H9 (cell line): ENCODE measurements around the gene TAS2R50. TPM values are rescaled to one million over a fixed set of nuclear protein-coding genes. Genes with fewer than 3 reads are reported as not detected.
"Not testable (repeated sequence)": the region's sequence is repeated elsewhere in the genome, so short reads cannot be mapped to it uniquely, and the experiment has no call there.

ENCODE experiments used
- DNase-seq: peaks from one replicate; pipeline ENCODE4 v3.0.0-alpha.2; 2017
- H2AFZ ChIP-seq: one replicate; pipeline ENCODE4 v1.6.1; 2013; ENCODE audit warnings: mild to moderate bottlenecking, low read length, control low read depth, moderate library complexity
- H2AK5ac ChIP-seq: 2 replicates; pipeline ENCODE4 v1.6.1; 2013; ENCODE audit warnings: low read length, control low read depth, mixed read lengths; ENCODE audit not compliant: insufficient read length
- H2BK120ac ChIP-seq: one replicate; pipeline ENCODE4 v1.6.1; 2013; ENCODE audit warnings: low read depth, mild to moderate bottlenecking, low read length, control low read depth, inconsistent platforms; ENCODE audit not compliant: poor library complexity, severe bottlenecking
- H2BK12ac ChIP-seq: 2 replicates; pipeline ENCODE4 v1.6.1; 2013; ENCODE audit warnings: low read length, control low read depth, mixed read lengths, low read depth; ENCODE audit not compliant: insufficient read length
- H2BK15ac ChIP-seq: 2 replicates; pipeline ENCODE4 v1.6.1; 2013; ENCODE audit warnings: low read depth, low read length, control low read depth
- H2BK20ac ChIP-seq: one replicate; pipeline ENCODE4 v1.6.1; 2013; ENCODE audit warnings: low read depth, mild to moderate bottlenecking, low read length, control low read depth, inconsistent platforms; ENCODE audit not compliant: poor library complexity, severe bottlenecking
- H2BK5ac ChIP-seq: 2 replicates; pipeline ENCODE4 v1.6.1; 2013; ENCODE audit warnings: low read length, control low read depth, mixed read lengths; ENCODE audit not compliant: insufficient read length
- H3K14ac ChIP-seq: 2 replicates; pipeline ENCODE4 v1.6.1; 2013; ENCODE audit warnings: low read length, control low read depth; ENCODE audit not compliant: insufficient read depth
- H3K18ac ChIP-seq: 2 replicates; pipeline ENCODE4 v1.6.1; 2013; ENCODE audit warnings: low read depth, mild to moderate bottlenecking, mixed read lengths, low read length, control low read depth; ENCODE audit not compliant: insufficient read length
- H3K23ac ChIP-seq: 2 replicates; pipeline ENCODE4 v1.6.1; 2013; ENCODE audit warnings: low read length, control low read depth, mixed read lengths, low read depth; ENCODE audit not compliant: insufficient read length
- H3K23me2 ChIP-seq: 2 replicates; pipeline ENCODE4 v1.6.1; 2013; ENCODE audit warnings: low read depth, mild to moderate bottlenecking, mixed read lengths, low read length, control low read depth; ENCODE audit not compliant: insufficient read length, poor library complexity, severe bottlenecking
- H3K27ac ChIP-seq: 2 replicates; pipeline ENCODE4 v1.5.1; 2013; ENCODE audit warnings: low read length, control low read depth, mixed read lengths, low read depth; ENCODE audit not compliant: insufficient read length
- H3K27me3 ChIP-seq: 2 replicates; pipeline ENCODE4 v1.6.1; 2013; ENCODE audit warnings: low read length, control low read depth, inconsistent platforms; ENCODE audit not compliant: insufficient read depth
- H3K4ac ChIP-seq: 2 replicates; pipeline ENCODE4 v1.6.1; 2013; ENCODE audit warnings: low read depth, mild to moderate bottlenecking, control low read depth, inconsistent platforms, low read length, moderate library complexity
- H3K4me1 ChIP-seq: 2 replicates; pipeline ENCODE4 v1.6.1; 2013; ENCODE audit warnings: low read length, control low read depth, inconsistent platforms; ENCODE audit not compliant: insufficient read depth
- H3K4me2 ChIP-seq: 2 replicates; pipeline ENCODE4 v1.6.1; 2013; ENCODE audit warnings: low read length, control low read depth, mixed read lengths; ENCODE audit not compliant: insufficient read length, insufficient read depth
- H3K56ac ChIP-seq: 2 replicates; pipeline ENCODE4 v1.6.1; 2013; ENCODE audit warnings: low read depth, mild to moderate bottlenecking, mixed read lengths, low read length, control low read depth; ENCODE audit not compliant: insufficient read length
- H3K79me1 ChIP-seq: 2 replicates; pipeline ENCODE4 v1.6.1; 2013; ENCODE audit warnings: low read depth, mild to moderate bottlenecking, moderate library complexity, low read length, control low read depth, inconsistent platforms; ENCODE audit not compliant: insufficient read depth, poor library complexity, severe bottlenecking
- H3K79me2 ChIP-seq: 2 replicates; pipeline ENCODE4 v1.6.1; 2013; ENCODE audit warnings: low read length, control low read depth, inconsistent platforms; ENCODE audit not compliant: insufficient read depth
- H3K9ac ChIP-seq: 2 replicates; pipeline ENCODE4 v1.6.1; 2013; ENCODE audit warnings: low read length, control low read depth, mixed read lengths; ENCODE audit not compliant: insufficient read length; ENCODE audit errors: extremely low read depth
- H3K9me3 ChIP-seq: one replicate; pipeline ENCODE4 v1.6.1; 2013; ENCODE audit warnings: low read depth, low read length, inconsistent platforms; ENCODE audit not compliant: control insufficient read depth
- H3T11ph ChIP-seq: one replicate; pipeline ENCODE4 v1.6.1; 2013; ENCODE audit warnings: mild to moderate bottlenecking, low read length, control low read depth, inconsistent platforms
- H4K20me1 ChIP-seq: one replicate; pipeline ENCODE4 v1.6.1; 2013; ENCODE audit not compliant: control insufficient read depth, insufficient read length, insufficient read depth
- H4K5ac ChIP-seq: 2 replicates; pipeline ENCODE4 v1.6.1; 2013; ENCODE audit warnings: low read depth, mild to moderate bottlenecking, mixed read lengths, low read length, control low read depth; ENCODE audit not compliant: insufficient read length
- H4K8ac ChIP-seq: replicated peaks from 2 replicates; pipeline ENCODE4 v1.6.1; 2013; ENCODE audit warnings: low read length, control low read depth, mixed read lengths, low read depth; ENCODE audit not compliant: insufficient read length
- H4K91ac ChIP-seq: 2 replicates; pipeline ENCODE4 v1.6.1; 2013; ENCODE audit warnings: low read depth, mild to moderate bottlenecking, moderate library complexity, mixed read lengths, low read length, control low read depth; ENCODE audit not compliant: insufficient read length
- H3K27ac Mint-ChIP-seq, 3 experiments: 2 replicates in 2 of 3; 3 replicates in 1 of 3; pipeline ENCODE4 v1.8.0; 2020 to 2021; ENCODE audit warnings: mixed read lengths in 3 of 3, mild to moderate bottlenecking in 1 of 3, moderate library complexity in 1 of 3
- H3K27me3 Mint-ChIP-seq: 2 replicates; pipeline ENCODE4 v1.8.0; 2021; ENCODE audit warnings: low read depth, mild to moderate bottlenecking, moderate library complexity, mixed read lengths
- H3K36me3 Mint-ChIP-seq, 3 experiments: 2 replicates in 2 of 3; 3 replicates in 1 of 3; pipeline ENCODE4 v1.8.0; 2020 to 2021; ENCODE audit warnings: low read depth in 3 of 3, mixed read lengths in 3 of 3; ENCODE audit not compliant: insufficient read depth in 1 of 3
- H3K4me1 Mint-ChIP-seq, 2 experiments: 2 replicates each; pipeline ENCODE4 v1.8.0; 2020; ENCODE audit warnings: mixed read lengths in 2 of 2
- H3K4me3 Mint-ChIP-seq, 2 experiments: 2 replicates in 1 of 2; 3 replicates in 1 of 2; pipeline ENCODE4 v1.8.0; 2020 to 2021; ENCODE audit warnings: mild to moderate bottlenecking in 2 of 2, mixed read lengths in 2 of 2, moderate library complexity in 1 of 2
- H3K9me3 Mint-ChIP-seq, 2 experiments: 2 replicates in 1 of 2; 3 replicates in 1 of 2; pipeline ENCODE4 v1.8.0; 2020; ENCODE audit warnings: mild to moderate bottlenecking in 2 of 2, mixed read lengths in 2 of 2, moderate library complexity in 1 of 2
- WGBS: extraction: QIAGEN DNeasy Blood & Tissue Kit; methylation state at CpG from one replicate; pipeline ENCODE4 v1.1.7; 2013; ENCODE audit warnings: missing lambda C conversion rate, low lambda C conversion rate, mixed read lengths; ENCODE audit not compliant: insufficient read length; ENCODE audit errors: extremely low coverage; 5-methylcytosine and 5-hydroxymethylcytosine counted together
- long read RNA-seq: library from polyadenylated mRNA; unstranded; transcript quantifications from one replicate; pipeline ENCODE4 v2.0.0, GENCODE V29; 2020
- total RNA-seq: library from RNA; stranded (reverse); gene quantifications from 2 replicates; pipeline ENCODE4 v1.2.1, GENCODE V29; 2021
- TF ChIP-seq, protein P1 (sequence below): fragments of 200-600 bp; sonication (generic); conservative IDR thresholded peaks from 3 replicates; pipeline ENCODE4 v1.8.0; 2021; ENCODE audit warnings: antibody characterized with exemption, mild to moderate bottlenecking

The TAS2R50 gene
- 0.66 and 0.77 TPM in 2 replicates for total RNA-seq
- long read RNA-seq, result 0 reads

- Histone ChIP-seq H3K4ac (no peak within 1 kb of the TSS), H2BK5ac (no peak within 1 kb of the TSS), H3K27ac (no peak within 1 kb of the TSS), H3K79me1 (no peaks in the 10 kb centered on the region), H2BK15ac (no peak within 1 kb of the TSS), H4K91ac (no peak within 1 kb of the TSS), H2AFZ (no peak within 1 kb of the TSS), H2AK5ac (no peak within 1 kb of the TSS), H2BK12ac (no peak within 1 kb of the TSS), H3K56ac (no peak within 1 kb of the TSS), H2BK120ac (no peak within 1 kb of the TSS), H3K9me3 (peaks cover 9% of the 10 kb centered on the region), H3K79me2 (no peaks in the 10 kb centered on the region), H3K4me2 (no peak within 1 kb of the TSS), H2BK20ac (no peak within 1 kb of the TSS), H3K23ac (no peak within 1 kb of the TSS), H3K27me3 (no peaks in the 10 kb centered on the region), H3K9ac (no peak within 1 kb of the TSS), H3K18ac (no peak within 1 kb of the TSS), H3K23me2 (no peaks in the 10 kb centered on the region), H4K20me1 (no peaks in the 10 kb centered on the region), H3T11ph (no peak within 1 kb of the TSS), H3K4me1 (no peaks in the 10 kb centered on the region), H3K14ac (no peak within 1 kb of the TSS), H4K5ac (no peak within 1 kb of the TSS), H4K8ac (no peak within 1 kb of the TSS)
- WGBS, result no CpG with 5 or more reads among the region's 2 CpGs
- peaks cover 5% of the 10 kb centered on the region in 2 experiments; a peak in 2 of 4 replicates for H3K4me1 Mint-ChIP-seq
- no peaks in the 10 kb centered on the region for H3K27me3 Mint-ChIP-seq
- H3K27ac Mint-ChIP-seq, result no peak within 1 kb of the TSS
- H3K9me3 Mint-ChIP-seq, result peaks cover 4 to 7% of the 10 kb centered on the region in 2 experiments; a peak in 3 of 5 replicates
- H3K36me3 Mint-ChIP-seq, result peaks cover 9 to 13% (median 11%) of the 10 kb centered on the region in 3 experiments; a peak in 6 of 7 replicates
- TF ChIP-seq, protein P1, sequence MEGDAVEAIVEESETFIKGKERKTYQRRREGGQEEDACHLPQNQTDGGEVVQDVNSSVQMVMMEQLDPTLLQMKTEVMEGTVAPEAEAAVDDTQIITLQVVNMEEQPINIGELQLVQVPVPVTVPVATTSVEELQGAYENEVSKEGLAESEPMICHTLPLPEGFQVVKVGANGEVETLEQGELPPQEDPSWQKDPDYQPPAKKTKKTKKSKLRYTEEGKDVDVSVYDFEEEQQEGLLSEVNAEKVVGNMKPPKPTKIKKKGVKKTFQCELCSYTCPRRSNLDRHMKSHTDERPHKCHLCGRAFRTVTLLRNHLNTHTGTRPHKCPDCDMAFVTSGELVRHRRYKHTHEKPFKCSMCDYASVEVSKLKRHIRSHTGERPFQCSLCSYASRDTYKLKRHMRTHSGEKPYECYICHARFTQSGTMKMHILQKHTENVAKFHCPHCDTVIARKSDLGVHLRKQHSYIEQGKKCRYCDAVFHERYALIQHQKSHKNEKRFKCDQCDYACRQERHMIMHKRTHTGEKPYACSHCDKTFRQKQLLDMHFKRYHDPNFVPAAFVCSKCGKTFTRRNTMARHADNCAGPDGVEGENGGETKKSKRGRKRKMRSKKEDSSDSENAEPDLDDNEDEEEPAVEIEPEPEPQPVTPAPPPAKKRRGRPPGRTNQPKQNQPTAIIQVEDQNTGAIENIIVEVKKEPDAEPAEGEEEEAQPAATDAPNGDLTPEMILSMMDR, result no peak
- no peak within 1 kb of the TSS for H3K4me3 Mint-ChIP-seq
- DNase-seq, result no peak
Observed at GRCh38 chr12:10986812-10987211, at the start of gene TAS2R50. Gene TAS2R50 (minus strand): TSS chr12:10986912. CDS start chr12:10986860, 52 bp downstream.

DNA sequence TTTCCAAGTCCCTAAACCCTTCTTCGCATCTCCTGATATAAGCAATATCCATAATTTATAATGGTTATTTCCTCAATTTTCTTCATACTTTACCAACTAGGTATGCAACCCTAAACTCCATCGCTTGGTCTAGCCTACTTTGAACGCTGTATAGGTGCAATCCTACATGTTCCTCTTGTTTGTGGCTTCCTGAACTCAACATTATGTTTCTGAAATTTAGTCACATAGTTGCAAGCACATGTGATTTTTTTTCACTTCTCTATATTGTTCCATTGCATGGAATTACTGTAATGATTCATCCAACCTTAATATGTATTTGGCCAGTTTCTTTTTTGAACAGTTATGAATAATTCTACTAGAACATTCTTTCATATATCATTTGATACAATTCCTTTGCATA is 47.2 kb upstream of the TAS2R50 start:
- H3K23ac ChIP-seq, H2AK5ac ChIP-seq, H4K5ac ChIP-seq, H2BK120ac ChIP-seq, H2AFZ ChIP-seq, H3K9ac ChIP-seq, H4K20me1 ChIP-seq, H3K56ac ChIP-seq, H3K4me1 Mint-ChIP-seq, H2BK12ac ChIP-seq, H2BK5ac ChIP-seq, H3K23me2 ChIP-seq, H3K4me2 ChIP-seq, H3K4me3 Mint-ChIP-seq, H4K91ac ChIP-seq, DNase-seq, H4K8ac ChIP-seq, H3T11ph ChIP-seq, H3K18ac ChIP-seq, H2BK20ac ChIP-seq, H3K4ac ChIP-seq, H3K79me1 ChIP-seq, H3K27me3 Mint-ChIP-seq, H2BK15ac ChIP-seq, H3K4me1 ChIP-seq, H3K79me2 ChIP-seq, H3K14ac ChIP-seq, H3K27ac Mint-ChIP-seq, H3K9me3 ChIP-seq, H3K27me3 ChIP-seq, H3K9me3 Mint-ChIP-seq, H3K27ac ChIP-seq: not testable (repeated sequence)
- H3K36me3 Mint-ChIP-seq, result peaks cover 17 to 27% (median 24%) of the 10 kb centered on the region in 3 experiments
- WGBS, result no CpG with 5 or more reads among the region's 3 CpGs
